Neutrophil (primary cell): Measurements from ENCODE around the gene ANKS1B.

Experiments
- H3K27ac ChIP-seq: fragments of 200-600 bp; sonication (generic); 2 replicates; pipeline ENCODE4 v1.5.1; 2016; ENCODE audit warnings: mild to moderate bottlenecking, moderate library complexity
- H3K27me3 ChIP-seq: fragments of 200-600 bp; sonication (generic); 2 replicates; pipeline ENCODE4 v1.6.0; 2016; ENCODE audit warnings: mild to moderate bottlenecking
- H3K36me3 ChIP-seq: fragments of 200-600 bp; sonication (generic); 2 replicates; pipeline ENCODE4 v1.5.1; 2017
- H3K4me1 ChIP-seq, 2 experiments: fragments of 200-600 bp in 1 of 2; sonication (generic) in 1 of 2; 1 replicate in 1 of 2; 2 replicates in 1 of 2; pipeline versions ENCODE4 v1.5.1 to v1.6.1; 2013 to 2016; ENCODE audit warnings: low read depth in 1 of 2, low read length in 1 of 2, mild to moderate bottlenecking in 1 of 2, moderate library complexity in 1 of 2; ENCODE audit not compliant: control insufficient read depth in 1 of 2, insufficient read depth in 1 of 2
- H3K4me3 ChIP-seq, 2 experiments: fragments of 200-600 bp in 1 of 2; sonication (generic) in 1 of 2; 1 replicate in 1 of 2; 2 replicates in 1 of 2; pipeline ENCODE4 v1.5.1; 2013 to 2016; ENCODE audit warnings: low read depth in 1 of 2, low read length in 1 of 2, mild to moderate bottlenecking in 1 of 2, moderate library complexity in 1 of 2
- H3K9me3 ChIP-seq: fragments of 200-600 bp; sonication (generic); 2 replicates; pipeline ENCODE4 v1.5.1; 2016
- TF ChIP-seq, protein P1 (sequence below): fragments of 200-600 bp; sonication (generic); IDR thresholded peaks from 2 replicates; pipeline ENCODE4 v1.5.1; 2016; ENCODE audit warnings: antibody characterized with exemption

ANKS1B gene

DNA sequence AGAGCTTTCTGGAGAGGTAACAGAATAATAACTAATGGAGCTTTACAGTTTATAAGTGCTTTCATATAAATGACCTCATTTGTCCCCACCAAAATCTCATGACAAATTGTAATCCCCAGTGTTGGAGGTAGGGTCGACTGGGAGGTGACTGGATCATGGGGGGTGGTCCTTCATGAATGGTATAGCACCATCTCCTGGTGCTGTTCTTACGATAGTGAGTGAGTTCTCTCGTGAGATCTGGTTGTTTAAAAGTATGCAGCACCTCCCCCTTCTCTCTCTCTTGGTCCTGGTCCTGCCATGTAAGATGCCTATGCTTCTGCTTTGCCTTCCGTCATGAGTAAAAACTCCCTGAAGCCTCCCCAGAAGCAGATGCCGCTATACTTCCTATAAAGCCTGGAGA lies 760.5 kb downstream of the ANKS1B start:
- H3K4me3 ChIP-seq, result no peak overlapping the region
- no peak overlapping the region for H3K27ac ChIP-seq
- no peaks in the 10 kb centered on the region for H3K36me3 ChIP-seq
- H3K4me1 ChIP-seq, result no peaks in the 10 kb centered on the region
- no peaks in the 10 kb centered on the region for H3K9me3 ChIP-seq
- H3K27me3 ChIP-seq, result no peaks in the 10 kb centered on the region
- TF ChIP-seq, protein P1, sequence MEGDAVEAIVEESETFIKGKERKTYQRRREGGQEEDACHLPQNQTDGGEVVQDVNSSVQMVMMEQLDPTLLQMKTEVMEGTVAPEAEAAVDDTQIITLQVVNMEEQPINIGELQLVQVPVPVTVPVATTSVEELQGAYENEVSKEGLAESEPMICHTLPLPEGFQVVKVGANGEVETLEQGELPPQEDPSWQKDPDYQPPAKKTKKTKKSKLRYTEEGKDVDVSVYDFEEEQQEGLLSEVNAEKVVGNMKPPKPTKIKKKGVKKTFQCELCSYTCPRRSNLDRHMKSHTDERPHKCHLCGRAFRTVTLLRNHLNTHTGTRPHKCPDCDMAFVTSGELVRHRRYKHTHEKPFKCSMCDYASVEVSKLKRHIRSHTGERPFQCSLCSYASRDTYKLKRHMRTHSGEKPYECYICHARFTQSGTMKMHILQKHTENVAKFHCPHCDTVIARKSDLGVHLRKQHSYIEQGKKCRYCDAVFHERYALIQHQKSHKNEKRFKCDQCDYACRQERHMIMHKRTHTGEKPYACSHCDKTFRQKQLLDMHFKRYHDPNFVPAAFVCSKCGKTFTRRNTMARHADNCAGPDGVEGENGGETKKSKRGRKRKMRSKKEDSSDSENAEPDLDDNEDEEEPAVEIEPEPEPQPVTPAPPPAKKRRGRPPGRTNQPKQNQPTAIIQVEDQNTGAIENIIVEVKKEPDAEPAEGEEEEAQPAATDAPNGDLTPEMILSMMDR, result no peak

DNA sequence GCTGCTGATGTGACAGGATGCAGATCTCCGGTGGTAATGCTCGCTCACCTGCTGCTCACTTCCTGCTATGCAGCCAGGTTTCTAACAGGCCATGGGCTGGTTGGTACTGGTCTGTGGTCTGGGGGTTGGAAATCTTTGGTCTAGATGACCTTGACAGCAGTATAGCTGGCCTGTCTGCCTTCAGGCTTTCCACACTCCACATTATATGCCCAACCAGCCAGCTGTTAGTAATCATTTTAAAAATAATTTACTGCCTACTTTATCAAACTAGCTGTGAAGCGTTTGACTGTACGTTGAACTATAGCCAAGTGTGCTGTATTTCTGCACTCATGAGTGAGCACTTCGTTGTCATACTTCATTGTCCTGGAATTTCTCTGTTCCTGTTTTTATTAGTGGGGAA lies 761.2 kb downstream of the ANKS1B start:
- Histone ChIP-seq H3K4me3 (no peak overlapping the region), H3K9me3 (no peaks in the 10 kb centered on the region), H3K4me1 (no peaks in the 10 kb centered on the region), H3K27ac (no peak overlapping the region), H3K36me3 (no peaks in the 10 kb centered on the region), H3K27me3 (no peaks in the 10 kb centered on the region)
- TF ChIP-seq, protein P1, result no peak

DNA sequence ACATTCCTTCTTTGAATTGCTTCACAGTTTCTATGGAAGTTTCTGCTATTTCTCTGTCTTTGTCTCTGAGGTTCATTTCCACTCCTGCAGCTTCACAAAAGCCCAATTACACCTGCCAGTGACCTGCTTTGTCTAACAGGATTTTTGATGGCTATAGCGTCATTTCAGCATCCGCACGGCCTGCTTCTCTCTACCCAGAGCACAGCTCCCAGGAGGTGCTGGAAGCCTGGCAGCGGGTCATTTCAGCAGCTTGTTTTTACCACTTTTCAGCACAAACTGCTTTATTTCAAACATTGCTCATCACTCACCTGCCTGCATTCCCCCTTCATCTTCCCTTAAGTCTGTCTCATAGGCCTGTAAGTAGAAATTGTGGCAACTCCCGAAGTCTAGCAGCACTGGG lies 771.7 kb downstream of the ANKS1B start:
- TF ChIP-seq, protein P1, result no peak
- no peak overlapping the region for H3K27ac ChIP-seq
- H3K36me3 ChIP-seq, result no peaks in the 10 kb centered on the region

DNA sequence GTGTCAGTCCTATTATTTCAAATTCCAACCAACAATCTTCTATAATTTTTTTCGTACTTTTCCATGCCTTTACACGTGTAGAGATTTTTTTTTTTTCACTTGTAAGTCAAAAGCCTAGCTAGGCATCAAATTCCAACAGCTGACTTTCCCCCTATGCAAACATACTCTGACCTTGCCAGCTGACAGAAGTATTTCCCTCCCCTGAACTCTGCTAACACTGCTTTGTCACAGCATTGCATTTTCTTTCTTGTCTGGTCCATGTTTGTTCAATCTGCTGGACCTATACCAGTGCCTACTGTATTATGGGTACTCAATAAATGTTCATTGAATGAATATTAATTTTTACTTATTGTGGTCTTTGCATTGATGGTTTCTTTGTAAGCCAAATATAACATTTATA lies 772.5 kb downstream of the ANKS1B start:
- Histone ChIP-seq H3K27me3 (no peaks in the 10 kb centered on the region), H3K9me3 (no peaks in the 10 kb centered on the region), H3K36me3 (no peaks in the 10 kb centered on the region), H3K4me1 (no peaks in the 10 kb centered on the region), H3K4me3 (no peak overlapping the region), H3K27ac (no peak overlapping the region)
- TF ChIP-seq, protein P1, result no peak

More for the DNA sequence above, 771.7 kb downstream of the ANKS1B start:
- Histone ChIP-seq H3K4me3 (no peak overlapping the region), H3K9me3 (no peaks in the 10 kb centered on the region), H3K27me3 (no peaks in the 10 kb centered on the region), H3K4me1 (no peaks in the 10 kb centered on the region)

DNA sequence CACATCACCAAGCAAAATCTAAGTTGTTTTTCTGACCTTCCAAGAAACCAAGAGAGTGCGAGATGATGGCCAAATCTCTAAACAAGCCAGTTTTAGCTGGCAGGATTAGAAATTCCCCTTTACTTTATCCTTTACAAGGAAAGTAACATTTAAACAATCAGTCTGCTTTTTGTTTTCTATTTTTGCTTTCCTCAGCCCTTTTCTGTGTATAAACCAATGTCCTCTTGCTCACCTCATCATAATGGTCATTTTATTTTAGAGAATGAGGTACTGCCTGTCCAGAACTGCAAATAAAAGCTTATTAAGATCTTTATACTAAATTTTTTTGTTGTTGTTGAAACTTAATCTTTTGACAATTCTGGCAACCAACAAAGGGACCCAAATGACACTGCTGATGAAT lies 779.6 kb downstream of the ANKS1B start:
- Histone ChIP-seq H3K27ac (no peak overlapping the region), H3K9me3 (no peaks in the 10 kb centered on the region), H3K4me3 (no peak overlapping the region), H3K27me3 (no peaks in the 10 kb centered on the region), H3K4me1 (no peaks in the 10 kb centered on the region), H3K36me3 (no peaks in the 10 kb centered on the region)
- TF ChIP-seq, protein P1, result no peak
